ENCODE data around the gene MYO10. TPM values are rescaled to one million over a fixed set of nuclear protein-coding genes. Genes with fewer than 3 reads are reported as not detected.

The MYO10 gene
- total and polyA plus RNA-seq, 2 of the 8 experiments (the other 6 are each of a cell fraction or from before 2014, with no cell fraction given): 21.5 to 107 TPM

DNA sequence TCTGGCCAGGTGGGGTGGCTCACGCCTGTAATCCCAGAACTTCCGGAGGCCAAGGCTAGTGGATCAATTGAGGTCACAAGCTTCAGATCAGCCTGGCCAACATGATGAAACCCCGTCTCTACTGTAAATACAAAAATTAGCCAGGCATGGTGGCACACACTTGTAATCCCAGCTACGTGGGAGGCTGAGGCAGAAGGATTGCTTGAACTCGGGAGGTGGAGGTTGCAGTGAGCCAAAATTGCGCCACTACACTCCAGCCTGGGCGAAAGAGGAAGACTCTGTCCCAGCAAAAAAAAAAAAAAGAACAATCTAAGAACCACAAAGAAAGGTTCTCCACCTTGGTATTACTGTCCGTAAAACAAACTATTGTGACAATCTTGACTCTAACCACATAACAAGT lies 9.7 kb downstream of the MYO10 start:
- Histone ChIP-seq H4K8ac (ENCODE audit: extremely low read depth, insufficient read depth, low read length) (no peak overlapping the region), H3K4me2 (ENCODE audit: insufficient read depth in 1 of 2, low read depth in 2 of 2, low read length in 2 of 2) (no peak overlapping the region), H3K79me2 (ENCODE audit: control insufficient read depth in 1 of 2, insufficient read depth in 2 of 2, low read length in 2 of 2) (peaks cover 4 to 78% of the 10 kb centered on the region in 2 experiments; a peak in 2 of 4 replicates), H2BK12ac (ENCODE audit: low read depth, low read length) (no peak overlapping the region), H4K20me1 (replicated peaks in 1 of 2; ENCODE audit: control insufficient read depth in 1 of 2, insufficient read depth in 2 of 2, low read length in 2 of 2) (peaks cover 0 to 15% of the 10 kb centered on the region in 2 experiments), H4K91ac (replicated peaks; ENCODE audit: insufficient read length, low read length) (no peak overlapping the region), H3K27me3 (replicated peaks in 1 of 4; ENCODE audit: control insufficient read depth in 3 of 4, extremely low read depth in 1 of 4, insufficient read depth in 3 of 4, low read length in 3 of 4) (no peaks in the 10 kb centered on the region; a peak in 1 of 7 replicates), H3K4ac (replicated peaks; ENCODE audit: insufficient read length, low read depth, low read length) (no peak overlapping the region), H3K23ac (ENCODE audit: insufficient read length) (no peak overlapping the region), H3K56ac (replicated peaks; ENCODE audit: insufficient read length, low read depth, low read length) (no peak overlapping the region), H2BK120ac (replicated peaks; ENCODE audit: low read depth, low read length) (no peak overlapping the region), H3K79me1 (ENCODE audit: low read depth, low read length) (peaks cover 5% of the 10 kb centered on the region; the same call in 1 of the 2 replicates), H3K4me1 (replicated peaks in 1 of 4; ENCODE audit: control insufficient read depth in 3 of 4, insufficient read depth in 4 of 4, low read length in 3 of 4) (peaks cover 0 to 9% (median 1%) of the 10 kb centered on the region in 4 experiments; a peak in 4 of 7 replicates), H3K9ac (replicated peaks in 1 of 4; ENCODE audit: extremely low read depth in 1 of 4, low read depth in 3 of 4, low read length in 3 of 4) (no peak overlapping the region), H3K4me3 (ENCODE audit: extremely low read depth in 1 of 4, insufficient read depth in 2 of 4, low read depth in 3 of 4, low read length in 4 of 4) (no peak overlapping the region), H3K14ac (ENCODE audit: insufficient read length) (no peak overlapping the region), H3K18ac (ENCODE audit: extremely low read depth, low read length) (no peak overlapping the region), H2AFZ (ENCODE audit: low read length) (no peak overlapping the region), H4K5ac (ENCODE audit: insufficient read length, low read depth, low read length) (no peak overlapping the region), H3K23me2 (ENCODE audit: low read depth, low read length) (no peaks in the 10 kb centered on the region), H3K36me3 (ENCODE audit: control insufficient read depth in 2 of 4, insufficient read depth in 4 of 4, low read length in 3 of 4) (no peaks in the 10 kb centered on the region), H3K9me3 (ENCODE audit: insufficient read depth in 2 of 2, low read depth in 1 of 2, low read length in 1 of 2) (no peaks in the 10 kb centered on the region), H2AK5ac (ENCODE audit: low read depth, low read length) (no peak overlapping the region), H2BK5ac (ENCODE audit: low read depth, low read length) (no peak overlapping the region), H2BK20ac (ENCODE audit: low read length) (no peak overlapping the region), H2BK15ac (ENCODE audit: low read length) (no peak overlapping the region), H3K27ac (ENCODE audit: low read depth, low read length) (no peak overlapping the region)
- WGBS, 2 experiments (ENCODE audit: extremely low coverage in 1 of 2, insufficient coverage in 1 of 2, insufficient read length in 1 of 2, insufficient replicate concordance in 2 of 2, low coverage in 1 of 2, low lambda C conversion rate in 2 of 2, missing lambda C conversion rate in 1 of 2): 88% methylated on average over 7 of the region's 8 CpGs; no CpG with 5 or more reads in 1 of the 2 experiments
- DNase-seq (ENCODE audit: low read depth in 1 of 2, low spot score in 2 of 2) (no peak), FAIRE-seq (no peak)
- ChIA-PET POLR2A (ENCODE audit: partially characterized antibody) (no interaction called here), CTCF (ENCODE audit: partially characterized antibody) (interaction anchor here (0.6 to 1.1 kb wide), 2 partner anchors 12 to 331 kb away, joined by 3 to 4 read pairs; no protein-coding TSS in a partner anchor)
- no peak for TF ChIP-seq SP2 (IDR thresholded peaks at IDR 0.05; ENCODE audit: low read length)
- TF ChIP-seq RBBP5 (IDR thresholded peaks at IDR 0.05; ENCODE audit: borderline replicate concordance, low read depth, low read length): no peak
- TF ChIP-seq, protein P1, sequence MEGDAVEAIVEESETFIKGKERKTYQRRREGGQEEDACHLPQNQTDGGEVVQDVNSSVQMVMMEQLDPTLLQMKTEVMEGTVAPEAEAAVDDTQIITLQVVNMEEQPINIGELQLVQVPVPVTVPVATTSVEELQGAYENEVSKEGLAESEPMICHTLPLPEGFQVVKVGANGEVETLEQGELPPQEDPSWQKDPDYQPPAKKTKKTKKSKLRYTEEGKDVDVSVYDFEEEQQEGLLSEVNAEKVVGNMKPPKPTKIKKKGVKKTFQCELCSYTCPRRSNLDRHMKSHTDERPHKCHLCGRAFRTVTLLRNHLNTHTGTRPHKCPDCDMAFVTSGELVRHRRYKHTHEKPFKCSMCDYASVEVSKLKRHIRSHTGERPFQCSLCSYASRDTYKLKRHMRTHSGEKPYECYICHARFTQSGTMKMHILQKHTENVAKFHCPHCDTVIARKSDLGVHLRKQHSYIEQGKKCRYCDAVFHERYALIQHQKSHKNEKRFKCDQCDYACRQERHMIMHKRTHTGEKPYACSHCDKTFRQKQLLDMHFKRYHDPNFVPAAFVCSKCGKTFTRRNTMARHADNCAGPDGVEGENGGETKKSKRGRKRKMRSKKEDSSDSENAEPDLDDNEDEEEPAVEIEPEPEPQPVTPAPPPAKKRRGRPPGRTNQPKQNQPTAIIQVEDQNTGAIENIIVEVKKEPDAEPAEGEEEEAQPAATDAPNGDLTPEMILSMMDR (IDR thresholded peaks at IDR 0.05; ENCODE audit: control extremely low read depth in 1 of 3, insufficient read depth in 1 of 3, low read depth in 1 of 3, low read length in 3 of 3): no peak
- no peak for TF ChIP-seq ASH2L (IDR thresholded peaks at IDR 0.05; ENCODE audit: low read length)
- no peak for TF ChIP-seq SAP30 (IDR thresholded peaks at IDR 0.05; ENCODE audit: insufficient read depth, insufficient replicate concordance, low read length)
- TF ChIP-seq JUN (IDR thresholded peaks at IDR 0.05; ENCODE audit: low read depth, low read length): no peak
- TF ChIP-seq RXRA (IDR thresholded peaks at IDR 0.05; ENCODE audit: insufficient read depth, low read depth, low read length): no peak
- TF ChIP-seq, protein P2, sequence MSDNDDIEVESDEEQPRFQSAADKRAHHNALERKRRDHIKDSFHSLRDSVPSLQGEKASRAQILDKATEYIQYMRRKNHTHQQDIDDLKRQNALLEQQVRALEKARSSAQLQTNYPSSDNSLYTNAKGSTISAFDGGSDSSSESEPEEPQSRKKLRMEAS (IDR thresholded peaks at IDR 0.05): no peak
- no peak for TF ChIP-seq SRF (IDR thresholded peaks at IDR 0.05; ENCODE audit: low read depth, low read length)
- TF ChIP-seq ZNF274 (IDR thresholded peaks at IDR 0.05; ENCODE audit: borderline replicate concordance, extremely low read depth, low read length): no peak
- no peak for TF ChIP-seq CEBPB (IDR thresholded peaks at IDR 0.05; ENCODE audit: low read depth, low read length)
